Suppressor macrophage treated with lipopolysaccharide for 1 hour (primary cell): ENCODE results near the gene DNAJA2.
A peak's percentile ranks its signal among the peaks of the same experiment; 100 is the strongest.

ENCODE experiments used
- DNase-seq, 3 donors: peaks; one replicate each; pipeline ENCODE4 v3.0.0-alpha.2; 2020 to 2022

Gene DNAJA2

DNA sequence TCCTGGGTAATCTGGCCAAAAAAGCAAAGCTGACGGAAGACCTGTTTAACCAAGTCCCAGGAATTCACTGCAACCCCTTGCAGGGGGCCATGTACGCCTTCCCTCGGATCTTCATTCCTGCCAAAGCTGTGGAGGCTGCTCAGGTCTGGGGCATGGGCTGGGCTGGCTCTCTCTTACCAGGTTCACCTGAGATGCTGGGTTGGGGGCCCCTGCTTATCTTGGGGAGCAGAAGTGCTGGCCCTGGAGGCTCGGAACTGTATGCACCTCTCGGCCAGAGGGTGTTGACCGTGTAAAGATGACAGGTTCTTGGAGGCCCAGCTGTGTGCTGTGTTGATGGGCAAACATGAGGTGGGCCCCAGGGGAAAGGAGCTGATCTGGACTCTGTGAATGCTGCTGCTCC lies 49.1 kb downstream of the DNAJA2 start:
- no peak for DNase-seq

DNA sequence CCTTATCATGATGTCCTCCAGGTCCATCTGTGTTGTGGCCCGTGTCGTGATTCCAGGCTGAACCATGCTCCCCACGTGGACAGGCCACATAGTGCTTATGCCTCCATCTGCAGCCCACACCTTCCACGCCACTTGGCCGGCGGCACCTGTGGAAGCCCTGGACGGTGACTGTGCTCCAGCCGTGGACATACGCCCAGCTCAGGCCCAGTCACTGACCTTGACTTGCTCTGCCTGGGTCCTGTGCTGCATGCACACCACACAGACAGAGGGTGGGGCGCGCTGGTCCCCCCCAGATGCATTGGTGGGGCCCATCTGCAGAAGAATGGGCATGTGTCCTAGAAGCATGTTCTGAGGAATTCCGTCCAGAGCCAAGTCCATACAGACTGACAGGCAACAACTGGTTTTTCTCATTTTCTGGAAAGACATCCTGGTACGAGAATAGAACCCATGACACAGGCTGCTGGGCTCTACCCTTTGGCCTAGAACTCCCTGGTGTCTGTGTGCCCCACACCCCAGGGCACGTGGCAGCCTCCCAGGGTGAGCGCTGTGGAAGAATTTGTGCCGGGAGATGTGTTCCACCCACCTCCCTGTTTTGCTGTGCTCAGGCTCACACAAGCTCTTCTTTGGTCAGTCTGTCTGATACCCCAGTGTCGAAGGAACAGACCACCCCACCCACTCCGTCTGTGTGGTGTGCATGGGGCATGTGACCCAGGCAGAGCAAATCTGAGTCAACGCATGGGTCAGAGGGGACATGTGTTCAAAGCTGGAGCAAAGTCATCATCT lies 49.8 kb downstream of the DNAJA2 start:
- DNase-seq: peak in 1 of 3 donors; percentile 16

DNA sequence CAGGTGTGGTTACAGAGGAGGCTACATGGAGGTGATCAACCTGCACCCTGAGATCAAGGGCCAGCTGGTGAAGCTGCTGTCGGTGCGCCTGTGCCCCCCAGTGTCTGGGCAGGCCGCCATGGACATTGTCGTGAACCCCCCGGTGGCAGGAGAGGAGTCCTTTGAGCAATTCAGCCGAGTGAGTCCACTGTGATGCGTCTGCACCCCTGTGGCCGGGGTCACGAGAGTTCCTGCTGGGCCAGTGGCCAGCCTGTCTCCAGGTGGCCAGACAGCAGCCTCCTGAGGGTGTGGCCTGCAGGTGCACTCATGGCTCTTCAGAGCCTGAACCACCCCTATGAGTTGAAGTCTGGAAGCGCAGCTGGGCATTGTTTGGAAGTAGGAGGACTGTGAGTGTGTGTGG lies 51.2 kb downstream of the DNAJA2 start:
- DNase-seq: no peak

DNA sequence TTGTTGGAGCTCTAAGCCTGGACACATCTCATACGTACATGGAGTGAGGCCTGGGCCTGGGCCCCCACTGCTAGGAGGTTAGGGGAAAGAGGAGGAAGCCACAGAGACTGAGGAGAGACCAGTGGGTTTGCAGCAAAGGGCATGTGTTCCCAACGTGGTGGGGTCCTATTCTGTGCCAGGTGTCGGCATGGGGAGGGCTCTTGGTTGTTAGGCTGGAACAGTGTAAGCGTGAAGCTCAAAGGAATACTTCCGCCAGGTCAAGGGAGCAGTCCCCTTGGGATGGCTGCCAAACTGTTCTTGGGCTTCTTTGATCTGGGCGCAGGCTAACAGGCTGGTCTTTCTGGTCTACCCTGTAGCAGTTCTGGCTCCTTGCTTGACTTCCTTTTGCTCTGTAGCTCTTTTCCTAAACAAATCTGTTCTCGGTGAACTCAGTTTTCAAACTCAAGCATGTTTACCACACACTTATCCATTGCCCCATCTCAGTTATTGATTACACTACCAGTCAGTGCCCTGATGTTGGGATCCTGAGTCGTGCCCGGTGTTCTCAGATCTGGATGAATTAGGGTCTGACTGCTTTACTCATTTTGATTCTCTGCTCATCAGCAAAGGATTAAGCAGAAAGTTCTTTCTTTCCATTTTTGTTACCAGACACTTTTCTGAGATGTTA lies 52.9 kb downstream of the DNAJA2 start:
- DNase-seq: no peak

DNA sequence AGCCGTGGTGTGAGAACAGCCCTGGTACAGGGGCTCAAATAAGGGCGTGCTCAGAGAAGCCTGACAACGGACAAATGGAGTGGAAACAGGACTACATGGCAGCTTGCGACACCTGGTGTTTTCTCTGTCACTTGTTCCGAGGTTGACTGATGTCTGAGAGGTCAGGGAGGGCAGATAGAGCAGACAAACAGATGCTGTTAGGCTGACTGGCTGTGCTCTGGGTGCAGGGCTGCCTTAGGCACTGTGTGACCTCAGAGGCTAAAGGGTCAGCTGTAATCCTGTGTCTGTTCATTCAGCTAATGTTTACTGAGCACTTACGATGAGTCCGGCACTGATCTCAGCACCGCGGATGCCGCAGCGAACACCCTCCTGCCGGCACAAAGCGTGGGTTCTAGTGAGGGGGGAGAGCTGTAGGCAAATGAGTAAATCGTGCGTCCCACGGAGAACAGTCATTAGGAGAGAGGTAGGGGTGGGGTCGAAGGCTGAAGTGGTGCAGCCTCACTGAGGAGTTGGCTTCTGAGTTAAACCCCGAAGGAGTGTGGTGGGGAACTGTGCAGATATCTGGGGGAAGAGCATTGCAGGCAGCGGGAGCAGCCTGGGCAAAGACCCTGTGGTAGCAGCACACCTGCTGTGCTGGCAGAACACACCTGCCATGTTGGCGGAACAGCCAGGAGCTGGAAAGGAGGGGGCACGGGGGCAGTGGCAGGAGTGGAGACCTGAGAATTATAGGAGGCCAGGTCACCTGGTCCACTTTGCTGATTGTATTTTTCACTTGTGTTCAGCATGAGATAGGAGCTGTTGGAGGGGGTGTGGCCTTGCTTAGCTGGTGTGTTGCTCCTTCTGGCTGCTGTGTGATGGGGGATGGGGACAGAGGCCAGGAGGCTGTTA lies 54.3 kb downstream of the DNAJA2 start:
- DNase-seq: no peak

DNA sequence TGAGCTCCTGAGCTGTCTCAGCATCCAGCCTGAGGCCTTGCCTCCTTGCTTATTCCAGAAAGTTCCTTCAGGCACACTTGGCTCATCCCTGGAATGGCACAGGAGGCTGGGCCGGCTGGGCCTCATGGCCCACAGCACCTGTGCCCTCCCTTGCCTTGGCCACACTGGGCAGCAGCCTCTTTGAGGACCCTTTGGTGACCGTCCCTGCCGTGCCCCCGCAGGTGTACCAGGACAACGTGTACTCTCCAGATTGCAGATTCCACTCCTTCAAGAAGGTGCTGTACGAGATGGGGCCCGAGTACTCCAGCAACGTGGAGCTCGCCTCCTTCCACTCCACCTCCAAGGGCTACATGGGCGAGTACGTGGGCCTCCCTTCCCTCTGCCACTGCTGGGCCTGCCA lies 55.1 kb downstream of the DNAJA2 start:
- no peak for DNase-seq

DNA sequence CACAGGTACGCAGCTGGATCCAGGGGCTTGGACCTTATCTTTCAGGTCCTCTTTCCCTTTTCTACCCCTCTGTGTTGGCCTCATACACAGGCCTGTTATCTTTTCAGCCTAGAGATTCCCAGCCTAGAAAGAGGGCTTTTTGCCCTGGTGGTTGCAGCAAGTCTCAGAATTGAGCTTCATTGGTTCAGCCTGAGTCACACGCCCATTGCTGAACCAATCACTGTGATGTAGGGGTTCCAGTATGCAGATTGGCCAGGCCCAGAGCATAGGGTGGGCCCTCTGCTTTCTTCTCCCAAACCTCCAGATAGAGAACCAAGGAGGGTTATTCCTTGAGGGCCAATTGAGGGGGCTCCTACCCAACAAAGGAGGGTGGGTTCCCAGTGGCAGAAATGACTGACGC lies 56.5 kb downstream of the DNAJA2 start:
- DNase-seq: no peak

DNA sequence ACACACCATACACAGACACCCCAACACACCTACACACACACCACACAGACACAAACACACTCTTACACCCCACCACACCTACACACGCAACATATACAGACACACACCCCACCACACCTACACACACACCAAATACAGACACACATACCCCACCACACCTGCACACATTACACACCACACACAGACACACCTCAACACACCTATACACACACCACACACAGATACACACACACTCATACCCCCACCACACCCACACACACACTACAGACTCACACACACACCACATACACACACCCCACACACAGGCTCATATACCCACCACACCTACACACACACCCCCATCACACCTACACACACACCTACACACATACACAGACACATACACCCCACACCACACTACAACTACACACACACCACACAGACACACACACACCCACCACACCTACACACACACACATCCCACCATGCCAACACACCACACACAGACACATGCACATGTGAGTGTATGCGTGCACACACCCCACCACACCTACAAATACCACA lies 57.9 kb downstream of the DNAJA2 start:
- no peak for DNase-seq

DNA sequence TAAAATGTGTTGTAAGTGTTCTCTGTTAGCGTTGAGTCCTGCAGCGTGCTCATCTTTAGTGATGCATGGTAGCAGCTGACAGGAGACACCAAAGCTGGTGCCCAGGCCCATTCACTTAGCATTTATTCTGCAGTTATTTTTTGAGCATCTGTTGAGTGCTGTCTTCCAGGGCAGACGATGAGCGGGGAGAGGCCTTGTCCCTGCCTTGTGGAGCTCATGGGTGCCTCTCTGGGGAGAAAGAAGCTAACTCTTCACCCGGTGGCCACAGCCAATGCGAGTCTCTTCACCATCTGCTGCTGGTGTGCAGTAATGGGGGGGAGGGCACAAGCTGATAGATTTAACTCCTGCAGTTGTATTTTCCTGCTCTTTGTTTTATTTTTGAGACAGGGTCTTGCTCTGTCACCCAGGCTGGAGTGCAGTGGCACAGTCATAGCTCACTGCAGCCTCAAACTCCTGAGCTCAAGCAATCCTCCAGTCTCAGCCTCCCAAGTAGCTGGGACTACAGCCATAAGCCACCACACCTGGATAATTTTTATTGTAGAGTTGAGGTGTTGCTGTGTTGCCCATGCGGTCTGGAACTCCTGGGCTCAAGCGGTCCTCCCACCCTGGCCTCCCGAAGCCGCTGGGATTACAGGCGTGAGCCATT lies 58.8 kb downstream of the DNAJA2 start:
- DNase-seq: no peak

DNA sequence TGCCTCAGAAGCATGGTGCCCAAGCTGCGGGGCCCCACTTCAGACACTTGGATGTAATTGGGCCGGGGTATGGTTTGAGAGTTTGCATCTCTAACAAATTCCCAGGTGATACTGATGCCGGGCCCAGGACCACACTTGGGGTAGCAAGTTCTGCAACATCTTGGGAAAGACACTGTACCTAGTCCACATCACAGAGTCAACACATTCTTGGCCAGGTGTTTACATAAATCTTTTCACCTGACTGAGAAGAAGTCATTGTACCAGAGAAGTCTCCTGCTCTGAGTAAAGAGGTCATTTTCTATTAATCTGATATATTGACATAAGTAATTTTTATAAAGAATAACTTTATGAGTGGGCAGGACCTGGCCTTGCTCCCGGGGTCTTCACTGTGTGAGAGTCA lies 61.8 kb downstream of the DNAJA2 start:
- DNase-seq: no peak

DNA sequence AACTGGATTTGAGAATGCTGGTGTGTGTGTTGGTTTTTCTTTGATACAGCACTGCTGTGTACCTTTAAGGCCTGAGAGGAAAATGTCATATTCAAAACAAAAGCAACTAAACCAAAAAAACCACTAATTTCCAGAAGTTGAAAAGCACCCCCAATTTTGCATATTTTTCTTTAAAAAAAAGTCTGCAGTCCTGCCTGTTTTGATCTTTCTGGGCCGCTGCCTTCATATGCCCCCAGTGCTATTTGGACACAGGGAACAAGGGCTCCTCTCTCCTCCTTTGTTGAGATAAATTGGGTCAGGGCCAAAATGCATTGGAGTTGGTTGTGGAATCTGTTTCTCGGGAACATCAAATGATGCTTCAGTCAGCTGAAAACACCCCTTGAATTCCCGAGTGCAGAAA lies 62.4 kb downstream of the DNAJA2 start:
- no peak for DNase-seq

DNA sequence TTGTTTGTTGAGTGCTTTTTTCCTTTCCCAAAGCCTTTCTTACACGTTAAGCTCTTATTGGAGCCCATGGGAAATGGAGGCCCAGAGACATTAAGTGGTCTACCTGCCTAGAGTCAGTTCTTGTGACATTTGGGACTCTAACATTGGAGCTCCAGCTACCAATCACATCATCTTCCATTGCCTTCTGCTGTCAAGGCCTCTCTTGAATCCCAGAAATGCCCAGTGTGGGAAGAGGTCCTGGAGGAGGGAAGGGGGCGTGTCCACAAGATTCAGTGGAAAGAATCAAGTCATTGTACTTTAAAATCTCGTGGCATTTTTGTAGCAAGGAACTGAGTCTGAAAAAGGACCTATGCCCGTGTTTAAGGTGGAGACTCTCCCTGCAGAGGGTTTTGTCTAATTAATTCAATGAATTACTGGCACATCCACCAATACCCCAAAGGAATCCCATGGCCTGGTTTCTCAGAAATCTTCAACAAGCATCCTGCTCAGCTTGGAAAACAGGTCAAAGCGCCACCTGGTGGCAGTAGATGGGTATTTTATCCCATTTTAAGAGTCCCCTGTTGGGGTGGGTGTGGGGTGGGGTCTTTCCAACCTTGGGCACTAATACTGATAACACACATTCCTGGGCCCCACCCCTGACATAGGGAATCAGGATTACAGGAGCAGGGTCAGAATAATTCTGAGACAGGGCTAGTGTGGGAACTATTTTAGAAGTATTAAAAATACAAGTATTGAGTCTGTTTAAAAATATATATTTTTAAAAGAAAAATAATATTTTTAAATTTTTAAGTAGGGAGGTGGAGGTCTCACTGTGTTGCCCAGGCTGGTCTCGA lies 64.7 kb downstream of the DNAJA2 start:
- DNase-seq: peak; percentile 75 to 85 (median 79)

DNA sequence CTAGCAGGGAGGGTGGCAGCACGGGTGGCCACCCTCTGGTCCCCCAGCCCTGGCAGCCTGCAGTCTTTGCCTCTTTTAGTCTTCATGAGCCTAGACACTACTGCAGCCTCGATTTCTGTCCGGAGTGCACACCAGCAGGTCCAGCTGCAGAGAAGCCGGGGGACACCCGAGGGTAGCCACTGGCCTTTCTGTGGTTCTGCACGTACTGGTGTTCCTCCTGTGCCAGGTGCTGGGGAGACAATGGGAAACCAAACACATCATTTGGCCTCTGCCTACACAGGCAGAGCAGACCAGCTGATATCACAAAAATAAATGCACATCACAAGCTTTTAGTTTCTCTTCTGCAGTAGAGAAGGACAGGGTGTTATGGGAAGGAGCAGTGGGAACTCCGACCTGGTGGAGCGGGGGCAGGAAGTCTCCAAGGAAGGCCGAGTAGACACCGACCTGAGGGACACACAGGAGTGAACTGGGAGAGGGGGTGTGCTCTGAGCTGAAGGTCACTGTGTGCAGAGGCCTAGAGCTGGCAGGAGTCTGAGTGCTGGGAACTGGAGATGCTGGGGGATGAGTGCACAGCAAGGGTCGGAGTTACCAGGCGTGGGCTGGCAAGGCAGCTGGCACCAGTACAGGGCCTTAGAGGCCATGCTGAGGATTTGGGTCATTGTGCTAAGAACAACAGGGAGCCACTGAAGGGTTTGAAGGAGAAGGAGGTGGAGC lies 66.3 kb downstream of the DNAJA2 start:
- DNase-seq: no peak

DNA sequence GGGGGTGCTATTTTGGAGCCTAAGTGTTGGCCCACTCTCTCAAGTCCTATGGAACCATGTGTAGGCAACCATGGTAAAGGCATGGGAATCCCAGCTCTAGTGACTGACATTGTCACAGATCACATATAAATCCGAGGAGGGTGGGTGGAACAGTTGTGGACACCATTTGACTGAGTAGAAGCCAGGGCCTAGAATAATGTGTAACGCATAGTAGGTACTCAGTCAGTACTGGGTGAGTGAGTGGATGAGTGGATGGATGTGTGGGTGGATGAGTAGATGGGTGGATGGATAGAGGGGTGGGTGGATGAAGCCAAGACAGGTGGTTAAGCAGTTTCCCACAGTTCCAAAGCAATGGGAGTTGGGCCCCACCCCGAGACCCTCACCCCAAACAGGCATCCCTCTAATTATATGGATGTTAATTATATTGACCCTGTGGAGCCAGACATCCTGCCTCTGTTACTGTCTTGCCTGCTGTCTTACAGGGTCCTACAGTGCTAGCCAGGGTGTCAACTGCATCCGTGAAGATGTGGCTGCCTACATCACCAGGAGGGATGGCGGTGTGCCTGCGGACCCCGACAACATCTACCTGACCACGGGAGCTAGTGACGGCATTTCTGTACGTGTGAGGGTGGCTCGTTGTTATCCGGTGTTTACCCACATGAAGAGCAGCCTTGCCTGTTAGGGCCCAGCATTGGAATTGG lies 67.0 kb downstream of the DNAJA2 start:
- no peak for DNase-seq
